WTC11 (cell line): ENCODE measurements around the gene ELOVL7. TPM values are rescaled to one million over a fixed set of nuclear protein-coding genes. Genes with fewer than 3 reads are reported as not detected.

ENCODE experiments used
- ATAC-seq: fragments of 200-7000 bp; cut with Tn5 transposase; 2 replicates; pipeline ENCODE4 v1.10.0; 2021; ENCODE audit warnings: mild to moderate bottlenecking, moderate library complexity
- CTCF ChIA-PET: fragments of 300-600 bp; sonication (Branson Sonifier 250); formaldehyde crosslinking; loops from one replicate; lab custom pipeline; 2021; ENCODE audit warnings: antibody characterized with exemption; lab: Charles Lee
- POLR2A ChIA-PET: fragments of 350-600 bp; sonication (Branson Sonifier 250); formaldehyde crosslinking; loops from one replicate; lab custom pipeline; 2021; ENCODE audit warnings: antibody characterized with exemption; lab: Charles Lee
- DNase-seq: peaks from one replicate; pipeline ENCODE4 v3.0.0; 2021; ENCODE audit warnings: low spot score
- H3K27ac Mint-ChIP-seq: 2 replicates; pipeline ENCODE4 v1.8.0; 2021; ENCODE audit warnings: mixed read lengths
- H3K27me3 Mint-ChIP-seq: 2 replicates; pipeline ENCODE4 v1.8.0; 2021; ENCODE audit warnings: low read depth, mild to moderate bottlenecking, moderate library complexity, mixed read lengths
- H3K36me3 Mint-ChIP-seq: 2 replicates; pipeline ENCODE4 v1.8.0; 2021; ENCODE audit warnings: mixed read lengths
- H3K4me1 Mint-ChIP-seq: 2 replicates; pipeline ENCODE4 v1.8.0; 2022; ENCODE audit warnings: mixed read lengths
- H3K4me3 Mint-ChIP-seq: 2 replicates; pipeline ENCODE4 v1.8.0; 2021; ENCODE audit warnings: mild to moderate bottlenecking, moderate library complexity, mixed read lengths
- H3K9me3 Mint-ChIP-seq: 2 replicates; pipeline ENCODE4 v1.8.0; 2021; ENCODE audit warnings: mixed read lengths
- CBFB ChIP-seq: sonication (generic); formaldehyde crosslinking; IDR thresholded peaks from 2 replicates; pipeline ENCODE4 v1.8.1; 2022; ENCODE audit warnings: mild to moderate bottlenecking, low read depth, missing genetic modification reagents
- CREB1 ChIP-seq: sonication (generic); formaldehyde crosslinking; IDR thresholded peaks from 2 replicates; pipeline ENCODE4 v1.8.0; 2023; ENCODE audit warnings: mild to moderate bottlenecking, missing genetic modification reagents
- CREM ChIP-seq: sonication (generic); formaldehyde crosslinking; IDR thresholded peaks from 2 replicates; pipeline ENCODE4 v1.8.1; 2022; ENCODE audit warnings: mild to moderate bottlenecking, missing genetic modification reagents, moderate library complexity
- E2F4 ChIP-seq: sonication (generic); formaldehyde crosslinking; IDR thresholded peaks from 2 replicates; pipeline ENCODE4 v1.8.1; 2022; ENCODE audit warnings: low read depth, mild to moderate bottlenecking, moderate library complexity, missing genetic modification reagents, borderline replicate concordance
- GABPB1 ChIP-seq: sonication (generic); formaldehyde crosslinking; IDR thresholded peaks from 2 replicates; pipeline ENCODE4 v1.8.1; 2023; ENCODE audit warnings: mild to moderate bottlenecking, missing genetic modification reagents
- GTF2I ChIP-seq: fragments of 250-450 bp; sonication (Bioruptor Pico); conservative IDR thresholded peaks from 2 replicates; pipeline ENCODE4 v1.4.0; 2021; ENCODE audit warnings: mild to moderate bottlenecking
- HMGXB4 ChIP-seq: sonication (generic); formaldehyde crosslinking; IDR thresholded peaks from 2 replicates; pipeline ENCODE4 v1.8.1; 2023; ENCODE audit warnings: mild to moderate bottlenecking, moderate library complexity, missing genetic modification reagents
- IRF2 ChIP-seq: sonication (generic); formaldehyde crosslinking; IDR thresholded peaks from 2 replicates; pipeline ENCODE4 v1.8.0; 2022; ENCODE audit warnings: low read depth, missing genetic modification reagents, borderline replicate concordance
- JUN ChIP-seq: sonication (generic); formaldehyde crosslinking; IDR thresholded peaks from 2 replicates; pipeline ENCODE4 v1.8.0; 2023; ENCODE audit warnings: mild to moderate bottlenecking, missing genetic modification reagents
- KAT7 ChIP-seq: sonication (generic); formaldehyde crosslinking; IDR thresholded peaks from 2 replicates; pipeline ENCODE4 v1.8.1; 2023; ENCODE audit warnings: missing genetic modification reagents, mild to moderate bottlenecking, borderline replicate concordance
- MXD4 ChIP-seq: fragments of 250-450 bp; sonication (Bioruptor Pico); IDR thresholded peaks from 2 replicates; pipeline ENCODE4 v1.8.0; 2021; ENCODE audit warnings: mild to moderate bottlenecking, moderate library complexity, borderline replicate concordance
- NFE2L1 ChIP-seq: sonication (generic); formaldehyde crosslinking; IDR thresholded peaks from 2 replicates; pipeline ENCODE4 v1.8.1; 2023; ENCODE audit warnings: missing genetic modification reagents
- PRDM15 ChIP-seq: sonication (generic); formaldehyde crosslinking; IDR thresholded peaks from 2 replicates; pipeline ENCODE4 v1.8.0; 2022; ENCODE audit warnings: missing genetic modification reagents
- RORB ChIP-seq: fragments of 250-450 bp; sonication (Bioruptor Pico); IDR thresholded peaks from 2 replicates; pipeline ENCODE4 v1.9.0; 2021; ENCODE audit warnings: mild to moderate bottlenecking
- SMAD4 ChIP-seq: sonication (generic); formaldehyde crosslinking; IDR thresholded peaks from 2 replicates; pipeline ENCODE4 v1.8.0; 2022; ENCODE audit warnings: mild to moderate bottlenecking, missing genetic modification reagents
- ZNF121 ChIP-seq: sonication (generic); formaldehyde crosslinking; IDR thresholded peaks from 2 replicates; pipeline ENCODE4 v1.8.0; 2023; ENCODE audit warnings: missing genetic modification reagents
- ZNF138 ChIP-seq: sonication (generic); formaldehyde crosslinking; conservative IDR thresholded peaks from 2 replicates; pipeline ENCODE4 v1.8.1; 2022; ENCODE audit warnings: mild to moderate bottlenecking, moderate library complexity, missing genetic modification reagents
- ZNF671 ChIP-seq: fragments of 250-450 bp; sonication (Bioruptor Pico); IDR thresholded peaks from 2 replicates; pipeline ENCODE4 v1.8.0; 2021; ENCODE audit warnings: mild to moderate bottlenecking
- total RNA-seq: library from RNA; stranded (reverse); gene quantifications from 3 replicates; pipeline ENCODE4 v1.2.3, GENCODE V29; 2021
- TF ChIP-seq, protein P1 (sequence below): sonication (generic); formaldehyde crosslinking; conservative IDR thresholded peaks from 2 replicates; pipeline ENCODE4 v1.8.1; 2022; ENCODE audit warnings: mild to moderate bottlenecking, missing genetic modification reagents
- TF ChIP-seq, protein P2 (sequence below): sonication (generic); formaldehyde crosslinking; IDR thresholded peaks from 2 replicates; pipeline ENCODE4 v1.8.0; 2023; ENCODE audit warnings: mild to moderate bottlenecking, missing genetic modification reagents
- TF ChIP-seq, protein P3 (sequence below): sonication (generic); formaldehyde crosslinking; IDR thresholded peaks from 2 replicates; pipeline ENCODE4 v1.8.1; 2022; ENCODE audit warnings: low read depth, missing genetic modification reagents, borderline replicate concordance

The ELOVL7 gene
- total RNA-seq, 1 experiment from 2014 or later, result 7.1 TPM

GRCh38 chr5:60829490-60830266 is 14.4 kb downstream of the ELOVL7 start (continued):
- no peak for TF ChIP-seq PRDM15

GRCh38 chr5:60827201-60827600 is 16.9 kb downstream of the ELOVL7 start:
- H3K27ac Mint-ChIP-seq, result no peak overlapping the region
- ATAC-seq, result no peak
- ChIA-PET CTCF (no interaction called here), POLR2A (no interaction called here)
- H3K9me3 Mint-ChIP-seq, result no peaks in the 10 kb centered on the region
- no peaks in the 10 kb centered on the region for H3K36me3 Mint-ChIP-seq
- no peak for DNase-seq
- no peaks in the 10 kb centered on the region for H3K27me3 Mint-ChIP-seq
- no peaks in the 10 kb centered on the region for H3K4me1 Mint-ChIP-seq
- H3K4me3 Mint-ChIP-seq, result no peak overlapping the region
- TF ChIP-seq ZNF138, result no peak
- no peak for TF ChIP-seq ZNF671 (CRISPR knock-in tag)
- TF ChIP-seq ZNF121 (CRISPR knock-in tag), result no peak
- TF ChIP-seq CBFB (CRISPR knock-in tag), result no peak

- H3K9me3 Mint-ChIP-seq, result no peaks in the 10 kb centered on the region
- H3K27me3 Mint-ChIP-seq, result no peaks in the 10 kb centered on the region
- DNase-seq (no peak), ATAC-seq (no peak)
- H3K4me3 Mint-ChIP-seq, result no peak overlapping the region
- CTCF ChIA-PET, result no interaction called here
- H3K27ac Mint-ChIP-seq, result no peak overlapping the region
- TF ChIP-seq GABPB1 (no peak), CREB1 (CRISPR knock-in tag) (no peak), KAT7 (CRISPR knock-in tag) (no peak), CREM (CRISPR knock-in tag) (no peak), E2F4 (CRISPR knock-in tag) (no peak), HMGXB4 (no peak)
- POLR2A ChIA-PET, result no interaction called here
- H3K4me1 Mint-ChIP-seq, result no peaks in the 10 kb centered on the region
- H3K36me3 Mint-ChIP-seq, result no peaks in the 10 kb centered on the region
Measured at GRCh38 chr5:60826653-60827052, 17.4 kb downstream of the ELOVL7 start.

GRCh38 chr5:60823574-60823973 is 20.5 kb downstream of the ELOVL7 start:
- CTCF ChIA-PET, result no interaction called here
- ATAC-seq, result no peak
- DNase-seq, result no peak
- Mint-ChIP-seq H3K4me1 (no peaks in the 10 kb centered on the region), H3K27ac (no peak overlapping the region), H3K27me3 (no peaks in the 10 kb centered on the region), H3K9me3 (no peaks in the 10 kb centered on the region), H3K4me3 (no peak overlapping the region), H3K36me3 (no peaks in the 10 kb centered on the region)
- POLR2A ChIA-PET, result no interaction called here
- TF ChIP-seq IRF2 (CRISPR knock-in tag), result no peak
- no peak for TF ChIP-seq MXD4 (CRISPR knock-in tag)
- TF ChIP-seq NFE2L1 (CRISPR knock-in tag), result no peak
- no peak for TF ChIP-seq SMAD4 (CRISPR knock-in tag)
- TF ChIP-seq GTF2I (CRISPR knock-in tag), result no peak
- TF ChIP-seq, protein P1, sequence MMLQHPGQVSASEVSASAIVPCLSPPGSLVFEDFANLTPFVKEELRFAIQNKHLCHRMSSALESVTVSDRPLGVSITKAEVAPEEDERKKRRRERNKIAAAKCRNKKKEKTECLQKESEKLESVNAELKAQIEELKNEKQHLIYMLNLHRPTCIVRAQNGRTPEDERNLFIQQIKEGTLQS (CRISPR knock-in tag), result no peak
- no peak for TF ChIP-seq JUN
- TF ChIP-seq CREM (CRISPR knock-in tag), result no peak
- TF ChIP-seq, protein P2, sequence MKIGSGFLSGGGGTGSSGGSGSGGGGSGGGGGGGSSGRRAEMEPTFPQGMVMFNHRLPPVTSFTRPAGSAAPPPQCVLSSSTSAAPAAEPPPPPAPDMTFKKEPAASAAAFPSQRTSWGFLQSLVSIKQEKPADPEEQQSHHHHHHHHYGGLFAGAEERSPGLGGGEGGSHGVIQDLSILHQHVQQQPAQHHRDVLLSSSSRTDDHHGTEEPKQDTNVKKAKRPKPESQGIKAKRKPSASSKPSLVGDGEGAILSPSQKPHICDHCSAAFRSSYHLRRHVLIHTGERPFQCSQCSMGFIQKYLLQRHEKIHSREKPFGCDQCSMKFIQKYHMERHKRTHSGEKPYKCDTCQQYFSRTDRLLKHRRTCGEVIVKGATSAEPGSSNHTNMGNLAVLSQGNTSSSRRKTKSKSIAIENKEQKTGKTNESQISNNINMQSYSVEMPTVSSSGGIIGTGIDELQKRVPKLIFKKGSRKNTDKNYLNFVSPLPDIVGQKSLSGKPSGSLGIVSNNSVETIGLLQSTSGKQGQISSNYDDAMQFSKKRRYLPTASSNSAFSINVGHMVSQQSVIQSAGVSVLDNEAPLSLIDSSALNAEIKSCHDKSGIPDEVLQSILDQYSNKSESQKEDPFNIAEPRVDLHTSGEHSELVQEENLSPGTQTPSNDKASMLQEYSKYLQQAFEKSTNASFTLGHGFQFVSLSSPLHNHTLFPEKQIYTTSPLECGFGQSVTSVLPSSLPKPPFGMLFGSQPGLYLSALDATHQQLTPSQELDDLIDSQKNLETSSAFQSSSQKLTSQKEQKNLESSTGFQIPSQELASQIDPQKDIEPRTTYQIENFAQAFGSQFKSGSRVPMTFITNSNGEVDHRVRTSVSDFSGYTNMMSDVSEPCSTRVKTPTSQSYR (CRISPR knock-in tag), result no peak
- TF ChIP-seq RORB (CRISPR knock-in tag), result no peak
- TF ChIP-seq, protein P3, sequence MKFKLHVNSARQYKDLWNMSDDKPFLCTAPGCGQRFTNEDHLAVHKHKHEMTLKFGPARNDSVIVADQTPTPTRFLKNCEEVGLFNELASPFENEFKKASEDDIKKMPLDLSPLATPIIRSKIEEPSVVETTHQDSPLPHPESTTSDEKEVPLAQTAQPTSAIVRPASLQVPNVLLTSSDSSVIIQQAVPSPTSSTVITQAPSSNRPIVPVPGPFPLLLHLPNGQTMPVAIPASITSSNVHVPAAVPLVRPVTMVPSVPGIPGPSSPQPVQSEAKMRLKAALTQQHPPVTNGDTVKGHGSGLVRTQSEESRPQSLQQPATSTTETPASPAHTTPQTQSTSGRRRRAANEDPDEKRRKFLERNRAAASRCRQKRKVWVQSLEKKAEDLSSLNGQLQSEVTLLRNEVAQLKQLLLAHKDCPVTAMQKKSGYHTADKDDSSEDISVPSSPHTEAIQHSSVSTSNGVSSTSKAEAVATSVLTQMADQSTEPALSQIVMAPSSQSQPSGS, result no peak
